H1 (cell line): Measurements from ENCODE around the gene ROR1. TPM values are rescaled to one million over a fixed set of nuclear protein-coding genes. Genes with fewer than 3 reads are reported as not detected.

Source experiments
- CBX8 ChIP-seq: fragments of 300-800, 300-1000 bp; sonication (generic); IDR thresholded peaks from 2 replicates; pipeline ENCODE4 v1.7.1; 2016; ENCODE audit warnings: low read depth, low read length, borderline replicate concordance
- polyA plus RNA-seq, 7 experiments: library from polyadenylated mRNA; depleted of rRNA in 3 of 7; stranded (reverse) in 5 of 7; unstranded in 2 of 7; fragments of >200 nt in 5 of 7; fragments of 200-250 nt in 2 of 7; gene quantifications; 1 replicate in 5 of 7; 2 replicates in 1 of 7; 4 replicates in 1 of 7; pipeline versions ENCODE4 v1.2.1 to v1.2.3, GENCODE V29; 2011 to 2013; ENCODE audit warnings: missing spikeins in 2 of 7, mixed read lengths in 2 of 7
- total RNA-seq: library from RNA; stranded (reverse); fragmentation: NEBNext Ultra II Directional; extraction: Animal tissue kit (Norgen Biotek cat#: 25700); gene quantifications from 2 replicates; pipeline ENCODE4 v1.2.1, GENCODE V29; 2021
- TF ChIP-seq, protein P1 (sequence below): fragments of 300-600 bp; sonication (generic); IDR thresholded peaks from 2 replicates; pipeline ENCODE4 v1.7.1; 2012; ENCODE audit warnings: low read length, moderate library complexity, mild to moderate bottlenecking, inconsistent platforms; ENCODE audit not compliant: insufficient replicate concordance

Gene ROR1
- total and polyA plus RNA-seq, 2 of the 8 experiments (the other 6 are each of a cell fraction or from before 2014, with no cell fraction given), result 33.6 to 73.6 TPM

DNA sequence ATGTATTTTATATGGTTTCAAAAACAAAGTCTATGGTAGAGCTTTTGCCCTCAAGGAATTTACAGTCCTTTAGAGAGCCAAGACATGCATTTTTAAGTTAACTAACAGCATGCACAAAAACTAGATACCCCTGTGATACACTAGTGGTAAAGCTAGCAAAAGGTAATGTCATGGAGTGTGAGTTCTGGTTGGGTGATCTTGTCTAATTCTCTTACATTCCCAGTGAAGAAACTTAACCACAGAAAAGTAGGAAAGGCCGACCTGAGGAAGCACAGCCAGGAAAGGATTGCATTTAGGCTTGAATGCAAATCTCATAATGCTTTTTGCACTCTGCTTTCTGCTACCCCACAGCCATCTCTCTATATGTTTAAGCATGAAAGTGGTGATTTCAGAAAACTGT is 202.2 kb downstream of the ROR1 start (continued):
- TF ChIP-seq, protein P1, sequence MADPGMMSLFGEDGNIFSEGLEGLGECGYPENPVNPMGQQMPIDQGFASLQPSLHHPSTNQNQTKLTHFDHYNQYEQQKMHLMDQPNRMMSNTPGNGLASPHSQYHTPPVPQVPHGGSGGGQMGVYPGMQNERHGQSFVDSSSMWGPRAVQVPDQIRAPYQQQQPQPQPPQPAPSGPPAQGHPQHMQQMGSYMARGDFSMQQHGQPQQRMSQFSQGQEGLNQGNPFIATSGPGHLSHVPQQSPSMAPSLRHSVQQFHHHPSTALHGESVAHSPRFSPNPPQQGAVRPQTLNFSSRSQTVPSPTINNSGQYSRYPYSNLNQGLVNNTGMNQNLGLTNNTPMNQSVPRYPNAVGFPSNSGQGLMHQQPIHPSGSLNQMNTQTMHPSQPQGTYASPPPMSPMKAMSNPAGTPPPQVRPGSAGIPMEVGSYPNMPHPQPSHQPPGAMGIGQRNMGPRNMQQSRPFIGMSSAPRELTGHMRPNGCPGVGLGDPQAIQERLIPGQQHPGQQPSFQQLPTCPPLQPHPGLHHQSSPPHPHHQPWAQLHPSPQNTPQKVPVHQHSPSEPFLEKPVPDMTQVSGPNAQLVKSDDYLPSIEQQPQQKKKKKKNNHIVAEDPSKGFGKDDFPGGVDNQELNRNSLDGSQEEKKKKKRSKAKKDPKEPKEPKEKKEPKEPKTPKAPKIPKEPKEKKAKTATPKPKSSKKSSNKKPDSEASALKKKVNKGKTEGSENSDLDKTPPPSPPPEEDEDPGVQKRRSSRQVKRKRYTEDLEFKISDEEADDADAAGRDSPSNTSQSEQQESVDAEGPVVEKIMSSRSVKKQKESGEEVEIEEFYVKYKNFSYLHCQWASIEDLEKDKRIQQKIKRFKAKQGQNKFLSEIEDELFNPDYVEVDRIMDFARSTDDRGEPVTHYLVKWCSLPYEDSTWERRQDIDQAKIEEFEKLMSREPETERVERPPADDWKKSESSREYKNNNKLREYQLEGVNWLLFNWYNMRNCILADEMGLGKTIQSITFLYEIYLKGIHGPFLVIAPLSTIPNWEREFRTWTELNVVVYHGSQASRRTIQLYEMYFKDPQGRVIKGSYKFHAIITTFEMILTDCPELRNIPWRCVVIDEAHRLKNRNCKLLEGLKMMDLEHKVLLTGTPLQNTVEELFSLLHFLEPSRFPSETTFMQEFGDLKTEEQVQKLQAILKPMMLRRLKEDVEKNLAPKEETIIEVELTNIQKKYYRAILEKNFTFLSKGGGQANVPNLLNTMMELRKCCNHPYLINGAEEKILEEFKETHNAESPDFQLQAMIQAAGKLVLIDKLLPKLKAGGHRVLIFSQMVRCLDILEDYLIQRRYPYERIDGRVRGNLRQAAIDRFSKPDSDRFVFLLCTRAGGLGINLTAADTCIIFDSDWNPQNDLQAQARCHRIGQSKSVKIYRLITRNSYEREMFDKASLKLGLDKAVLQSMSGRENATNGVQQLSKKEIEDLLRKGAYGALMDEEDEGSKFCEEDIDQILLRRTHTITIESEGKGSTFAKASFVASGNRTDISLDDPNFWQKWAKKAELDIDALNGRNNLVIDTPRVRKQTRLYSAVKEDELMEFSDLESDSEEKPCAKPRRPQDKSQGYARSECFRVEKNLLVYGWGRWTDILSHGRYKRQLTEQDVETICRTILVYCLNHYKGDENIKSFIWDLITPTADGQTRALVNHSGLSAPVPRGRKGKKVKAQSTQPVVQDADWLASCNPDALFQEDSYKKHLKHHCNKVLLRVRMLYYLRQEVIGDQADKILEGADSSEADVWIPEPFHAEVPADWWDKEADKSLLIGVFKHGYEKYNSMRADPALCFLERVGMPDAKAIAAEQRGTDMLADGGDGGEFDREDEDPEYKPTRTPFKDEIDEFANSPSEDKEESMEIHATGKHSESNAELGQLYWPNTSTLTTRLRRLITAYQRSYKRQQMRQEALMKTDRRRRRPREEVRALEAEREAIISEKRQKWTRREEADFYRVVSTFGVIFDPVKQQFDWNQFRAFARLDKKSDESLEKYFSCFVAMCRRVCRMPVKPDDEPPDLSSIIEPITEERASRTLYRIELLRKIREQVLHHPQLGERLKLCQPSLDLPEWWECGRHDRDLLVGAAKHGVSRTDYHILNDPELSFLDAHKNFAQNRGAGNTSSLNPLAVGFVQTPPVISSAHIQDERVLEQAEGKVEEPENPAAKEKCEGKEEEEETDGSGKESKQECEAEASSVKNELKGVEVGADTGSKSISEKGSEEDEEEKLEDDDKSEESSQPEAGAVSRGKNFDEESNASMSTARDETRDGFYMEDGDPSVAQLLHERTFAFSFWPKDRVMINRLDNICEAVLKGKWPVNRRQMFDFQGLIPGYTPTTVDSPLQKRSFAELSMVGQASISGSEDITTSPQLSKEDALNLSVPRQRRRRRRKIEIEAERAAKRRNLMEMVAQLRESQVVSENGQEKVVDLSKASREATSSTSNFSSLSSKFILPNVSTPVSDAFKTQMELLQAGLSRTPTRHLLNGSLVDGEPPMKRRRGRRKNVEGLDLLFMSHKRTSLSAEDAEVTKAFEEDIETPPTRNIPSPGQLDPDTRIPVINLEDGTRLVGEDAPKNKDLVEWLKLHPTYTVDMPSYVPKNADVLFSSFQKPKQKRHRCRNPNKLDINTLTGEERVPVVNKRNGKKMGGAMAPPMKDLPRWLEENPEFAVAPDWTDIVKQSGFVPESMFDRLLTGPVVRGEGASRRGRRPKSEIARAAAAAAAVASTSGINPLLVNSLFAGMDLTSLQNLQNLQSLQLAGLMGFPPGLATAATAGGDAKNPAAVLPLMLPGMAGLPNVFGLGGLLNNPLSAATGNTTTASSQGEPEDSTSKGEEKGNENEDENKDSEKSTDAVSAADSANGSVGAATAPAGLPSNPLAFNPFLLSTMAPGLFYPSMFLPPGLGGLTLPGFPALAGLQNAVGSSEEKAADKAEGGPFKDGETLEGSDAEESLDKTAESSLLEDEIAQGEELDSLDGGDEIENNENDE, result no peak
- no peak for TF ChIP-seq CBX8
